ENCODE data around the gene MIEF1. TPM values are rescaled to one million over a fixed set of nuclear protein-coding genes. Genes with fewer than 3 reads are reported as not detected.

The MIEF1 gene
- polyA plus RNA-seq, 1 of the 3 experiments (the other 2 are of a cell fraction) = 7.5 TPM

- ChIA-PET POLR2A (no interaction called here), CTCF (interaction anchor here (0.7 to 5.3 kb wide), 4 partner anchors 13 to 490 kb away, joined by 3 to 32 read pairs (median 4); no protein-coding TSS in a partner anchor)
- H3K4me3 ChIP-seq (ENCODE audit: low read depth in 2 of 2, low read length in 1 of 2) = no peak overlapping the region
- H3K9ac ChIP-seq = no peak overlapping the region
- no peaks in the 10 kb centered on the region for H4K20me1 ChIP-seq (ENCODE audit: insufficient read depth)
- no peaks in the 10 kb centered on the region for H3K36me3 ChIP-seq (replicated peaks in 1 of 2; ENCODE audit: control insufficient read depth in 1 of 2, insufficient read depth in 2 of 2, low read length in 1 of 2)
- H3K4me1 ChIP-seq (ENCODE audit: control insufficient read depth in 1 of 2, insufficient read depth in 2 of 2, low read depth in 1 of 2, low read length in 1 of 2) = no peaks in the 10 kb centered on the region; a peak in 1 of 4 replicates
- 71% methylated on average over 31 of the region's 39 CpGs for WGBS (ENCODE audit: low lambda C conversion rate)
- TF ChIP-seq REST (IDR thresholded peaks at IDR 0.05; ENCODE audit: low read depth, low read length) = peak; percentile 94
- no peak for TF ChIP-seq MEF2A (IDR thresholded peaks at IDR 0.05; ENCODE audit: borderline replicate concordance, low read depth)
- no peak for DNase-seq
- no peaks in the 10 kb centered on the region for H3K79me2 ChIP-seq (ENCODE audit: insufficient read depth)
- no peak overlapping the region for H3K27ac ChIP-seq (ENCODE audit: low read depth in 2 of 2, low read length in 1 of 2)
- no peaks in the 10 kb centered on the region for H3K9me2 ChIP-seq
- H3K27me3 ChIP-seq (ENCODE audit: insufficient read depth) = no peaks in the 10 kb centered on the region
- no peaks in the 10 kb centered on the region for H3F3A ChIP-seq (replicated peaks; ENCODE audit: insufficient read depth)
- no peak overlapping the region for H3K4me2 ChIP-seq
- no peaks in the 10 kb centered on the region for H3K9me3 ChIP-seq
- H2AFZ ChIP-seq (ENCODE audit: low read depth) = no peak overlapping the region
Observed at GRCh38 chr22:39545386-39546365, 43.6 kb downstream of the MIEF1 start.

GRCh38 chr22:39546889-39547586 lies 44.9 kb downstream of the MIEF1 start:
- Histone ChIP-seq H3K9ac (no peak overlapping the region), H3K27ac (ENCODE audit: low read depth in 2 of 2, low read length in 1 of 2) (no peak overlapping the region), H3K9me3 (no peaks in the 10 kb centered on the region), H2AFZ (ENCODE audit: low read depth) (no peak overlapping the region), H3K36me3 (replicated peaks in 1 of 2; ENCODE audit: control insufficient read depth in 1 of 2, insufficient read depth in 2 of 2, low read length in 1 of 2) (no peaks in the 10 kb centered on the region), H3K4me3 (ENCODE audit: low read depth in 2 of 2, low read length in 1 of 2) (no peak overlapping the region), H4K20me1 (ENCODE audit: insufficient read depth) (no peaks in the 10 kb centered on the region), H3K4me2 (peak overlapping the region; percentile 47; the same call in 1 of the 2 replicates), H3K9me2 (no peaks in the 10 kb centered on the region), H3F3A (replicated peaks; ENCODE audit: insufficient read depth) (no peaks in the 10 kb centered on the region), H3K79me2 (ENCODE audit: insufficient read depth) (no peaks in the 10 kb centered on the region), H3K4me1 (ENCODE audit: control insufficient read depth in 1 of 2, insufficient read depth in 2 of 2, low read depth in 1 of 2, low read length in 1 of 2) (no peaks in the 10 kb centered on the region; a peak in 1 of 4 replicates), H3K27me3 (ENCODE audit: insufficient read depth) (no peaks in the 10 kb centered on the region)
- no peak for DNase-seq
- CTCF ChIA-PET = interaction anchor here (1.0 to 3.3 kb wide), 2 partner anchors 13 to 477 kb away, joined by 5 to 13 read pairs; no protein-coding TSS in a partner anchor
- WGBS (ENCODE audit: low lambda C conversion rate) = 21% methylated on average over 3 of the region's 5 CpGs
- TF ChIP-seq FOSL2 (IDR thresholded peaks at IDR 0.05; ENCODE audit: borderline replicate concordance, low read depth) (peak; percentile 76; the same call in 1 of the 2 replicates), JUND (IDR thresholded peaks at IDR 0.05) (peak; percentile 54), CHD2 (IDR thresholded peaks at IDR 0.05; ENCODE audit: low read length, partially characterized antibody) (no peak), SMC3 (IDR thresholded peaks at IDR 0.05; ENCODE audit: low read depth, low read length) (no peak), RFX5 (IDR thresholded peaks at IDR 0.05; ENCODE audit: low read length) (no peak)
- POLR2A ChIA-PET = interaction anchor here (0.5 kb wide), 1 partner anchor 10 kb away, joined by 4 read pairs; no protein-coding TSS in a partner anchor
